HG03103 (cell line): ENCODE measurements around the gene LRP2BP.
A peak's percentile ranks its signal among the peaks of the same experiment; 100 is the strongest.

Experiments
- ATAC-seq: cut with Tn5 transposase; IDR thresholded peaks from one replicate; pipeline ENCODE4 v1.9.1; 2021; ENCODE audit warnings: low read depth; ENCODE audit not compliant: unreplicated experiment

Gene LRP2BP

GRCh38 chr4:185395956-185396723, 416 bp upstream of the LRP2BP start:
- ATAC-seq: peak; percentile 63

- ATAC-seq: no peak
Observed at GRCh38 chr4:185394568-185395237, 1.0 kb downstream of the LRP2BP start.

DNA sequence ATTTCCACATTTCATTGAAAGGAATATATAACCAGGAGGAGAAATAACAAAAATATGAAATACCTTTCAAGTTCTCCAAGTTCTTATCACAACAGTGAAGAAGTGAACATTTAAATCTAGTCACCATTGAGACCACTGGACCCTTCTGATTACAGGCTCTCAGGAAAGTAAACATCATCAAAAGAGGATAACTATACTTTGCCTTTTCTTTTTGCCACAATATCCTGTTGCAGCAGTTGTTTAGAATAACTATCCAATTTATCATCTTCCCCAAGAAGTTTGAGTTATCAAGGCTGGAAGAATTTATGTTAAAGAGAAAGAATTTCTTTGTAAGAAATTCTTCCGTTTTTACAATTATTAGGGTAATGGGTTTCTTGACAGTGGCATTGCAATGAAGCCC, 3.6 kb downstream of the LRP2BP start:
- no peak for ATAC-seq

DNA sequence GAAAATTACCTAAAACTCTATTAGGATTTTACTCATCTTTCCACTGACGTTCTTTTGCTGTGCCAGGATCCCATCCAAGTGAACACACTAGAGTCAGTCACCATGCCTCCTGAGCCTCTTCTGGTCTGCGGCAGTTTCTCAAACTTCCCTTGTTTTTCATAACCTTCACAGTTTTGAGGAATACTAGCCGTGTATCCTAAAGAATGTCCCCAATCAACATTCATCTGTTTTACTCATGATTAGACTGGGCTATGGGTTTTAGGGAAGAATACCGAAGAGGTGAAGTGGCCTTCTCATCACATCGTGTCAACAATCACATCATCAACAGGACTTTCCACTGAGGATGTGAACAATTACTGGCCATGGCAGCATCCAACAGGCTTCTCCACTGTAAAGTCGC, 4.8 kb downstream of the LRP2BP start:
- no peak for ATAC-seq

GRCh38 chr4:185387957-185388356, 7.8 kb downstream of the LRP2BP start:
- ATAC-seq: no peak

DNA sequence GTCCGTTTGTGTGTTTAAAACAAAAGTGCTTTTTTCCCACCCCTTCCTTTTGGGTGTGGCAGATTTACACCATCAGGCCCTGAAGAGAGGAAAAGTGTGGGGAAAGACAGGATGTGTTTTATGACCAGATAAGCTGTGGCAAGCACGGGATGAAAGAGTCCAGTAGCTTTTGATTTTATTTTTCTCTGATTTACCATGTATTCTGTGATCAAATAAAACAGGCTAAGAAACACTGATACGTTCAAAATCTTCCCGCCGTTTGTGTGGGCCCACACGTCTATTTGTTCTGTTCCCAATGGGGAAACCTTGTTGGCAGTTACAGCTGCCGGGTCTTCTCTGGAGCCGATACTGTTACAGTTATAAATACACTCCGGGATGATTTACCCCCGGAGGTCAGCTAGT, 10.8 kb downstream of the LRP2BP start:
- ATAC-seq: no peak

DNA sequence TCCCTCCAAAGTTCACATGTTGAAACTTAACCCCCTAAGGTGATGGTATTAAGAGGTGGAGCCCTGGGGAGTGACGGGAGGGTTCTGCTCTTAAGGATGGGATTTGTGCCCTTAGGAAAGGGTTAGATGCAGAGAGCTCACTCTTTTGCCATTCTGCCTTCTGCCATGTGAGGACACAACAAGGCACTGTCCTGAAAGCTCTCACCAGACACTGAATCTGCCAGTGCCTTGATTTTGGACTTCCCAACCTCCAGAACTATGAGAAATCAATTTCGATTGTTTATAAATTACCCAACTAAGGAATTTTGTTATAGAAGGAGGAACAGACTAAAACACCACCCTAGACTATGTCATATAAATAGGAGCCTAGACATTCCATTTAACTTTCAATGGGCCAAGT, 11.7 kb downstream of the LRP2BP start:
- no peak for ATAC-seq

- no peak for ATAC-seq
Observed at GRCh38 chr4:185383451-185383850, 12.3 kb downstream of the LRP2BP start.

DNA sequence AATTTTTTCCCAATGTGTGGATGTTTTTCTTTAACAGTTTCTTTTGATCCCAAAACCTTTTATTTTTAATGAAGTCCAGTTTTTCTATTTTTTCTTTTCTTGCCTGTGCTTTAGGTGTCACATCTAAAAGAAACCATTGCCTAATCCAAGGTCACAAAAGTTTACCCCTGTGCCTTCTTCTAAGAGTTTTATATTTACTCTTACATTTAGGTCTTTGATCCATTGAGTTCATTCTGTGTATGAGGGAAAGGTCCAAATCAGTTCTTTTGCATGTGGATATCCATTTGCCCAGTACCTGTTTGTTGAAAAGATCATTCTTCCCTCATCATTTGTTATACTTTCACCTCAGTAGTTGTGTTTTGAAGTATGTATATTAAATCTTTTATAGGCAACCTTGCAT, 13.0 kb downstream of the LRP2BP start:
- ATAC-seq: no peak

DNA sequence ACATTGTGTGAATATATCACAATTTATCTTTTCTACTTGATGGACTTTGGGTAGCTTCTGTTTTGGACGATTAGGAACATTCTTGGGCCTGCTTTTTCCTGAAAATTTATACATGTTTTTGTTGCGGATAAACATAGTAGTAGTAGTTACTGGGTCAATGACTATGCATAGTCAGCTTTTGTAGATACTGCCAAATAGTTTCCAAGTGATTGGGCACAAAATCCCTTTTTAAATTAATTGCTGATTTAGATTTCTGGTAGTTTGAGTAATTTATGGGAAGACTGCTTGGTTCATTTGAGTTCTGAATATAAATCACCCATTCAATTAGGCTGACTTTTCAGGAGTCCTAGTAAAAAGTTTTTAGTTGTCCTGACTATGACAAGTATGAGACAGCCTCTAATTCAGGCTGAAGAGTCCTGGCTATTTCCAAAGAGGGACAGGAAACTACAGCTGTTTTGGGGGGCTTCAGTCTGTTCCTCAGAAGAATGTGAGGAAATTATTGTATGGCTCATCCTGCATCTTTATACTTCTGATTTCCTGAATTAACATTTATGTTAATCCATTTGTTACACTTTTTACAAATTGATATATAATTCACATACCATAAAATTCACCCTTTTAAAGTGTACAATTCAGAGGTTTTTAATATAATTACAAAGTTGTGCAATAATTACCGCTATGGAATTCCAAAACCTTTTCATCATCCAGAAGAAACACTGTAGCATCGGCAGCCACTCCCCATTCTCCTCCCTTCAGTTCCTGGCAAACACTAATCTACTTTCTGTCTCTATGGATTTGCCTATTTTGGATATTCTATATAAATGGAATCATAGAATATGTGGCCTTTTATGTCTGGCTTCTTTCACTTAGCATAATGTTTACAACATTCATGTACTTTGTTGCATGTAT, 14.2 kb downstream of the LRP2BP start:
- ATAC-seq: no peak

GRCh38 chr4:185380320-185380719, 15.4 kb downstream of the LRP2BP start:
- ATAC-seq: no peak

- ATAC-seq: no peak
Observed at GRCh38 chr4:185379326-185380295, 16.1 kb downstream of the LRP2BP start.

DNA sequence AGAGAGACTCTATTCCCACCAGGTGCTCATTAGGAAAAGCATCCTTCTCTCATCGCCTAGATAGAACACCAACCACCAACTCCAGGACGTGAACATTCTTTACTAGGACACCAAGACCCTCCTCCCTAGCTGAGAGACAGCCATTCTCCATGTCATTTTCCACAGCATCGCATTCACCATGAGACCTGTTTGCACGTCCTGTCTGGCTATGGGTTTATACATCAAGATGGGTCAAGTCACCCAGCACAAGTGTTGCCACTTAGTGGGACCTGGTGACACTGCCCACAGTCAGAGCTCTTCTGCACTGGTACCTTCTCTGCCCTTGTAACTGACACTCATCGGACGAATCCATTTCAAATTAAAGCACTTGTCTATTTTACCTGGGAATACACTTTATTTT, 17.5 kb downstream of the LRP2BP start:
- ATAC-seq: no peak

DNA sequence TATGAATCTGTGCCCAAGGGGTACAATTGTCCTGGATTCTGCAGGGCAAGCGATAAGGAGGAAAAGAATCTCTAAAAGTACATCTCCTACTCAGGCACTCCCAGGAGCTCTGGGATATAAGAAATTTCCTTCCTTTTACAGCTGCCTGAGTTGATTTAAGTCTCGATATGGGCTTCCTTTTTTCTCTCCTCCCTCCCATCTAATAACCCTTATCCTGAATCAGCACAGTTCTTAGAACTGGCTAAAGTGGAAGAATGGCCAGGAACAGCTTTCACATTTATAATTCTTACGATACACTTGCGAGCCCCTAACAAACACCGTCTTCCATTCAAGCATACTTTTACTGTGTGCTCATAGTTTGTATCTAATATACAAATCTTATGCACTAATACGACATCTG, 21.2 kb downstream of the LRP2BP start:
- no peak for ATAC-seq

DNA sequence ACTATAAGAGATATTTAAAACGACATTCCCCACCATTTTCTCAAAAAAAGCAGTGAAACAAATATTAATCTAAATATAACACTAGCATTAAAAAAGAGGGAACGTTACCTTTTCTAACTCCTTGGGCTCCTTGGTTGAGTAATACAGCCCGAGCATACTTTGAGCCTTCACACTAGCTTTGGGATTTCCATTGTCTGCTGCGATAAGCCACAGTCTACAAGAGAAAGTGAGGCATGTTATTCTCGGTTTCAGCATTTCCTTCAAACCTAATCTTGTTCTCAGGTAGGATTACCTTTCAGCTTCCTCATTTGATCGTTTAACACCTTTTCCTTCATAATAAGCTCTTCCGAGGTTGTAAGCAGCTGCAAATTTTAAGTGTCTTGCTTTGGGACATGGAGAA, 21.7 kb downstream of the LRP2BP start:
- ATAC-seq: no peak

DNA sequence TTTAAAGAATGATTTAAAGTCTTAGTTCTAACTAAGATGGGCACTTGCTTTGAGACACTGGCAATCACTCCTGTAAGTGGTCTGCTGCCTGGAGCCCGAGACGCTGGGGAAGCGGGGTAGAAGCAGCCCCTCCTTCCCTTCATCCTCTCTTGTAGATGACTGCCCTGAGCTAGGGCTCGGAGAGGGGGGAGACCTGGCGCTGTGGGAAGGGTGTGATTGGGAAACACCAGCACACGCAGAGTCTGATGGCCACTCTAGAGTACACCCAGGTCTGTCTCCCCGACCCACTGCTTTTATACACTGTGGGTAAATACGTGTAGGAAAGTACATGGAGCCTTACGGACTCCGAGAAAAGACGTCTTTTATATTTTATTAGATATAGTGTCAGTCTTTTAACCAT, 24.0 kb downstream of the LRP2BP start:
- no peak for ATAC-seq

DNA sequence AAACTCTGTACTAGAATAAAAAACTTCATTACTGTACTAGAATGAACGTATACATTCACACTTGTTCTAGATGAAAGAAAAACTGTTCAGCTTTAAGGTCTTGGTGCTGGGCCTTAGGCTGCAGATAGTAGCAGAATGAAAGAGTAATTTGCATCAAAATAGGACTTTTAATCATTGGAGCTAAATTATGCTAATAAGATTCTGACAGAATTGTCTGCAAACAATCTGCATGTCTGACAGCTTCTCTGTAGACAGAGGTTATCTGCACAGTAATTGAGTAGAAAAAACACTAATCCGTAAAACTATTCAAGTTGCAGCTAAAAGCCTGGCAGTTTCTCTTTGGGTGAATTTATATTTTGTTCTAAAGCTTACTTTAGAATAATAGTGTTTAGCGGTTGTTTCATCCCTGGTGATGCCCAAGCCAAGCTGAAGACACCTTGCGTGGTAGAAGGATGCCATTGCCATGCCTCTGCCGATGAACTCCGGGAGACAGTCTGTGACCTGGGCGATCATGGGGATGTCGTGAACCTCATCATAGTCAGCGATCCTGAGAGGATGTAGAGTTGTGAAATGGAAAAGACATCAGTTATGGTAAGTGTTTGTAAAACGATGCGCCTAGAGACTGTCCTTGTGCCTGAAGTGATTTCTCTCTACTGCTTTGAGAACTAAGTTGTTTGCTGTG, 25.3 kb downstream of the LRP2BP start:
- ATAC-seq: no peak

GRCh38 chr4:185369731-185370130, 26.0 kb downstream of the LRP2BP start:
- no peak for ATAC-seq

DNA sequence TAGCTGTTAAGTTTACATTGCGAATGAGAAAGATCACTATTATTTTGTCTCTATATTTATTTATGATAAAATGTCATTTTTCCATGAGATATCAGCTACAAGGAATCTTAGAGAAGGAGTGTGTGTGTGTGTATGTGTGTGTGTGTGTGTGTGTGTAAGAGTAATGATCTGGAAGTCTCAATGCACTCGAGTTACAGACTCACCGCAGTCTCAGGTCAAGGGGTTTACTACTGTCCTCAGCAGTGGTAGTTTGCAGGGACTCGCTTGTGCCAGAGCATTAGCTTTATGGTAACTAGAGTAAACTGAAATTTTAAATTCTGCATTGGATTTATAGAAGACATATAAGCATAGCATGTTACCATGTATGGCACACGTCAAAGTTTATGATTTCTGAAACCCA, 30.8 kb downstream of the LRP2BP start:
- ATAC-seq: no peak

DNA sequence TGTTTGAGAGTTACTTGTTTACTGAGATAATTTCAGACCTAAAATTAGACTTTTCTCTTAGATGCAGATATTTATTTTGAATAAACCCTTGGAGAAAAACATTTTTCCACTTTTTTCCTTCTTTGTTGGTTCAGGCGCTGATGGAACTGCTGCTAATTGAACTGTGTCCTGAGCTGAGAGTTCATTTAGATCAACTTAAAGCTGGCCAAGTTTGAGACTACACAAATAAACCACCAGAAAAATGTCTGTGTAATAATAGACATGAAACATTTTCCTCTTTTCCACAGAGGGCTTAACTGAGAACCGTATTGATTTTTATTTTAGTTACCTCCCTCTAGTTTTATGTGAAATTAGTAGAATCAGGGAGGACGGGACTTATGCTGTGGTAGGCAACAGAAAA, 32.5 kb downstream of the LRP2BP start:
- no peak for ATAC-seq
